WERI-Rb-1 (cell line): ENCODE measurements around the gene IQCM.
"Not testable (repeated sequence)": the region's sequence is repeated elsewhere in the genome, so short reads cannot be mapped to it uniquely, and the experiment has no call there.

ENCODE experiments used
- DNase-seq: peaks from one replicate; pipeline ENCODE4 v3.0.0-alpha.2; 2020
- H3K27ac ChIP-seq: fragments of 250-450 bp; sonication (Bioruptor Pico); 2 replicates; pipeline ENCODE4 v1.5.1; 2020; ENCODE audit warnings: mild to moderate bottlenecking, moderate library complexity
- H3K27me3 ChIP-seq: fragments of 250-450 bp; sonication (Bioruptor Pico); 2 replicates; pipeline ENCODE4 v1.5.1; 2021; ENCODE audit warnings: mild to moderate bottlenecking, low read depth, moderate library complexity; ENCODE audit not compliant: insufficient read depth, severe bottlenecking
- H3K36me3 ChIP-seq: fragments of 250-450 bp; sonication (Bioruptor Pico); 2 replicates; pipeline ENCODE4 v1.5.1; 2020; ENCODE audit warnings: mild to moderate bottlenecking, moderate library complexity
- H3K4me3 ChIP-seq: 2 replicates; pipeline ENCODE4 v1.5.1; 2011; ENCODE audit warnings: low read depth, mild to moderate bottlenecking, control low read depth, low read length
- H3K9me3 ChIP-seq: fragments of 250-450 bp; sonication (Bioruptor Pico); 2 replicates; pipeline ENCODE4 v1.5.1; 2021; ENCODE audit warnings: mild to moderate bottlenecking, moderate library complexity; ENCODE audit not compliant: severe bottlenecking
- TF ChIP-seq, protein P1 (sequence below): IDR thresholded peaks from 2 replicates; pipeline ENCODE4 v1.5.1; 2011; ENCODE audit warnings: low read depth, mild to moderate bottlenecking, control low read depth, inconsistent platforms, low read length

IQCM gene

DNA sequence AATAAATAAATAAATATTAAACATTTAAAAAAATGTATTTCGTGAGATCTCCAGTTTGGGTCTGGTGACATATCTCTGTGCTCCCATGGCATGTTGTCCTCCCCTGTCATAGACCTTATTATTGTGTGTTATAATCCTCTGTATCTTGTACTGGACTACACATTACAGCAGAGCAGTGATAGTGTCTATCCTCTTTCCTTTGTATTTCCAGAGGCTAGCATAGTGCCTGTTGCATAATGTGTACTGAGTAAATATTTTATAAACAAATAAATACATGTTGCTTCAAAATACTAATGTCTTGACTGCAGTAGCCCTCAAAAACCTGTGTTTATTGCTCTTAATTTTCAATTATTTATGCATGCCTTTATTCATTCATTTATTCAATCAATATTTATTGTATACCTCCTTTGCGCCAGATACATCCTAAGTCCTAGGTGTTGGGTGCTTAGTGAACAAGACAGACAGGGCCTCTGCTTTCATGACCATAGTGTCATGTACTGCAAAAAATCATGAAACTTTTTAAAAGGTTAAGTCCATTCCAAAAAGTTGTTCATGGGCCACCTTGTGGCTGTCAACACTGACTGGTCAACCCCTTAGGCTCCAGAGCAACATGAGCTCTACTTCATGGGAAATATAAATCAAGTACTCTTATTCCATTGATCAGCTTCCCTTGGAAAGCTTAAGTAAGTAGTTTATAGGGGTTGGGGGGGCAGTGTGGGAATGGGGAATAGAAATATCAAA lies 303.9 kb downstream of the IQCM start:
- Histone ChIP-seq H3K4me3 (no peak overlapping the region), H3K9me3 (no peaks in the 10 kb centered on the region), H3K27me3 (no peaks in the 10 kb centered on the region), H3K36me3 (no peaks in the 10 kb centered on the region), H3K27ac (no peak overlapping the region)
- no peak for DNase-seq
- TF ChIP-seq, protein P1, sequence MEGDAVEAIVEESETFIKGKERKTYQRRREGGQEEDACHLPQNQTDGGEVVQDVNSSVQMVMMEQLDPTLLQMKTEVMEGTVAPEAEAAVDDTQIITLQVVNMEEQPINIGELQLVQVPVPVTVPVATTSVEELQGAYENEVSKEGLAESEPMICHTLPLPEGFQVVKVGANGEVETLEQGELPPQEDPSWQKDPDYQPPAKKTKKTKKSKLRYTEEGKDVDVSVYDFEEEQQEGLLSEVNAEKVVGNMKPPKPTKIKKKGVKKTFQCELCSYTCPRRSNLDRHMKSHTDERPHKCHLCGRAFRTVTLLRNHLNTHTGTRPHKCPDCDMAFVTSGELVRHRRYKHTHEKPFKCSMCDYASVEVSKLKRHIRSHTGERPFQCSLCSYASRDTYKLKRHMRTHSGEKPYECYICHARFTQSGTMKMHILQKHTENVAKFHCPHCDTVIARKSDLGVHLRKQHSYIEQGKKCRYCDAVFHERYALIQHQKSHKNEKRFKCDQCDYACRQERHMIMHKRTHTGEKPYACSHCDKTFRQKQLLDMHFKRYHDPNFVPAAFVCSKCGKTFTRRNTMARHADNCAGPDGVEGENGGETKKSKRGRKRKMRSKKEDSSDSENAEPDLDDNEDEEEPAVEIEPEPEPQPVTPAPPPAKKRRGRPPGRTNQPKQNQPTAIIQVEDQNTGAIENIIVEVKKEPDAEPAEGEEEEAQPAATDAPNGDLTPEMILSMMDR, result no peak

DNA sequence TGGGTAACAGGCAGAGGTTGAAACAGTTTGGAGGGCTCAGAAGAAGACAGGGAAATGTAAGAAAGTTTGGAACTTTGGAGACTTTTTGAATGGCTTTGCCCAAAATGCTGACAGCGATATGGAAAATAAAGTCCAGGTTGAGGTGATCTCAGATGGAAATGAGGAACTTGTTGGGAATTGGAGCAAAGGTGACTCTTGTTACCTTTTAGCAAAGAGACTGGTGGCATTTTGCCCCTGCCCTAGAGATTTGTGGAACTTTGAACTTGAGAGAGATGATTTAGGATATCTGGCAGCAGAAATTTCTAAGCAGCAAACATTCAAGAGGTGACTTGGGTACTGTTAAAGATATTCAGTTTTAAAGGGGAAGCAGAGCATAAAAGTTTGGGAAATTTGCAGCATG lies 308.3 kb downstream of the IQCM start:
- not testable (repeated sequence) for DNase-seq

DNA sequence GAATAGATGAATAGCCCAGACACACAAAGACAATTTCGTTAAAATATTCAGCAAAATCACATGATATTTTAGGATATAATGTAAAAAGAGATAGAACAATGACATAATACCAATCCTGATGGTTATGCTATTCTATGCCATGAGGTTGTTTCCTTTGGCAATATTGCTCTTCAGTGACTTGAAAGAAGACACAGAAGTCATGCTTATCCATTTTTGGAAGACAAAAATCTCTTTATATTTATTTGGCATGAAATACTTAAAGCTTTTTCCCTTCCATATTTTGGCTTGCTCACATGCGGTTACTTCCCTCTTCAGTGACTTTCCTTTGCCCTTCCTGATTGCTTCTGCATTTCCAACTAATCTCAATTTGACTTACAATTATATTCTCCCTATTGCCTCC lies 314.8 kb downstream of the IQCM start:
- Histone ChIP-seq H3K4me3 (no peak overlapping the region), H3K9me3 (no peaks in the 10 kb centered on the region), H3K36me3 (no peaks in the 10 kb centered on the region), H3K27me3 (no peaks in the 10 kb centered on the region), H3K27ac (no peak overlapping the region)
- TF ChIP-seq, protein P1, result no peak
- DNase-seq, result no peak

More for the DNA sequence above, 308.3 kb downstream of the IQCM start:
- H3K27ac ChIP-seq, H3K4me3 ChIP-seq, H3K36me3 ChIP-seq, H3K9me3 ChIP-seq, H3K27me3 ChIP-seq: not testable (repeated sequence)

DNA sequence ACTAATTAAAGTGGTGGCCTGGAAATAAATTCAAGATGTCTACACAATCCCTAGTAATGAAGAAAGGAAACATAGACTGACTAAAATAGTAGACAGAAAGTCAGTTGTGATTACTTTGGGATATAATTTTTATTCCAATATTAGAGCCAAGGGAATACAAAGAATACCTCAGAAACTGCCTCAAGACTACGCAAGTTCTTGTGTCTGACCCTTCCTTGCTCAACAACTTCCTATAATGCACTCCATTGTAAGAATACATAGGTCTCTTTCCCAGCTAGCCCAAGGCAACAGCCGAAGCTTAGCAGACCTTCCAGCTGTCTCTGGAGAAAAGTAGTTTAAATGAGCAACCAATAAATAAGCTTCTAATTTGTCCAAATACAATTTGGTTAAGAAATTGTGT lies 315.9 kb downstream of the IQCM start:
- TF ChIP-seq, protein P1, result no peak
- no peak overlapping the region for H3K4me3 ChIP-seq
- H3K27me3 ChIP-seq, result no peaks in the 10 kb centered on the region
- no peaks in the 10 kb centered on the region for H3K36me3 ChIP-seq
- DNase-seq, result no peak
- no peak overlapping the region for H3K27ac ChIP-seq
- no peaks in the 10 kb centered on the region for H3K9me3 ChIP-seq

DNA sequence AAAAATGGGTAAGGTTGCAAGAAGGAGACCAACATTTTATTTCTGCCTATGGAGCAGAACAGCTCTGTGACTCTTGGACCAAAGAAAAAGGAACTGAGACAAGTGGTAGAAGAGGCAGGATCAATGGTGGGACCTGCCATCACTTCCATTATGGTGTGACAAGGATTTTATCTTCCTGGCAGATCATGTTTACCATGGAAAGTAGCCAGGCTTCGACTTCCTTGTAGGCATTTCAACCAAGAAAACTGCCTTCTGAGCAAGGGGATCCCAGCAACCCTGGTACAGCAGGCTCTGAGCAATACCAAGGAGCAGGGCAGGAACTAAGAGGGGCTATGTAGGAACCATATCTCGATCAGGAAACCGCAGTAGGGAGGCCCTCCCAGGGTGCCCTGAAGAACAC lies 317.4 kb downstream of the IQCM start:
- TF ChIP-seq, protein P1, result no peak
- DNase-seq, result no peak
- no peaks in the 10 kb centered on the region for H3K9me3 ChIP-seq
- H3K27ac ChIP-seq, result no peak overlapping the region
- H3K36me3 ChIP-seq, result no peaks in the 10 kb centered on the region
- no peaks in the 10 kb centered on the region for H3K27me3 ChIP-seq
- no peak overlapping the region for H3K4me3 ChIP-seq

DNA sequence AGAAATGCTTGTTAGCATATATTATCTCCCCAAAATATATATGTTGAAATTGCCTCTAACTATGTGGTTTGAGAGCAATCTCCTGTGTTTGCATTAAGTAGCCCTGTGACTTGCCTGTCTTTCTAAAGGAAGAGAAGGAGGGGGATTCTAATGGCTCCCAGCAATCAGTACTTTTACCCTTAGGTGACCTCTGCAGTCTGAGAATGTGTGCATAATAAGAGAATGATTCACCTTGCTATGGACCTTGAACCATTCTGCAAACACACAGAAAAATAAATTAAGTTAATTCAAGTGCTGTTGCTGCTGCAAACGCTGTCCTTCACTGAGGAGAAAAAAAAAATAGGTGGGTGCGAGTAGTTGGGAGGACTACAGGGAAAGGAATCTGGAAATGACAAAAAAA lies 322.2 kb downstream of the IQCM start:
- TF ChIP-seq, protein P1, result no peak
- Histone ChIP-seq H3K9me3 (no peaks in the 10 kb centered on the region), H3K27me3 (no peaks in the 10 kb centered on the region)

More for the DNA sequence above, 322.2 kb downstream of the IQCM start:
- Histone ChIP-seq H3K27ac (no peak overlapping the region), H3K4me3 (no peak overlapping the region), H3K36me3 (no peaks in the 10 kb centered on the region)
- DNase-seq, result no peak
